Ascending aorta (tissue), 2 donors: ENCODE measurements around the gene MCM9. TPM values are rescaled to one million over a fixed set of nuclear protein-coding genes. Genes with fewer than 3 reads are reported as not detected.

Source experiments
- DNase-seq, 2 donors: peaks; one replicate each; pipeline ENCODE4 v3.0.0-alpha.2; 2019; ENCODE audit warnings: low spot score in 2 of 2
- H3K27ac ChIP-seq, 2 donors: fragments of 200-600 bp; sonication (generic); one replicate each; pipeline ENCODE4 v1.5.1; 2016 to 2017; ENCODE audit warnings: mild to moderate bottlenecking in 1 of 2
- H3K27me3 ChIP-seq: fragments of 200-600 bp; sonication (generic); one replicate; pipeline ENCODE4 v1.5.1; 2017
- H3K36me3 ChIP-seq, 2 donors: fragments of 200-600 bp; sonication (generic); one replicate each; pipeline ENCODE4 v1.5.1; 2016
- H3K4me1 ChIP-seq, 2 donors: fragments of 200-600 bp; sonication (generic); one replicate each; pipeline ENCODE4 v1.5.1; 2016 to 2017; ENCODE audit warnings: mild to moderate bottlenecking in 1 of 2
- H3K4me3 ChIP-seq, 2 donors: fragments of 200-600 bp; sonication (generic); one replicate each; pipeline ENCODE4 v1.5.1; 2016 to 2017; ENCODE audit warnings: mild to moderate bottlenecking in 1 of 2
- H3K9me3 ChIP-seq, 2 donors: fragments of 200-600 bp; sonication (generic); one replicate each; pipeline ENCODE4 v1.5.1; 2016
- CTCF ChIP-seq, 3 experiments: fragments of 200-600 bp in 2 of 3; fragments of 450-650 bp in 1 of 3; sonication (generic) in 2 of 3; IDR thresholded peaks; one replicate each; pipeline ENCODE4 v1.5.1; 2016 to 2019; ENCODE audit warnings: antibody characterized with exemption in 3 of 3, mild to moderate bottlenecking in 1 of 3, moderate library complexity in 1 of 3
- intact Hi-C: fragments of 100-400 bp; cut with DNase I; formaldehyde crosslinking; loops from one replicate; pipeline ENCODE4 v1.15.1; 2023
- total RNA-seq: library from RNA; depleted of rRNA; stranded (reverse); fragments of >200 nt; gene quantifications from one replicate; pipeline ENCODE4 v1.1.0, GENCODE V29; 2016

The MCM9 gene
- total RNA-seq, 1 donor from 2014 or later: 5.5 TPM

GRCh38 chr6:118940770-118941169 lies 5.8 kb upstream of the MCM9 start:
- H3K9me3 ChIP-seq: peaks cover 9 to 21% of the 10 kb centered on the region in 2 donors
- no peak for DNase-seq
- H3K4me1 ChIP-seq: peaks cover 0 to 1% of the 10 kb centered on the region in 2 donors
- TF ChIP-seq CTCF (IDR thresholded peaks at IDR 0.05): no peak
- H3K36me3 ChIP-seq: no peaks in the 10 kb centered on the region
- H3K4me3 ChIP-seq: no peak overlapping the region
- H3K27ac ChIP-seq: no peak overlapping the region
- intact Hi-C loops: no loop called here
- no peaks in the 10 kb centered on the region for H3K27me3 ChIP-seq

GRCh38 chr6:118939683-118940082 lies 4.7 kb upstream of the MCM9 start:
- no peak for DNase-seq
- intact Hi-C loops: loop anchor here (10.0 kb wide), 1 partner anchor 415 kb away; no protein-coding TSS in a partner anchor
- H3K4me3 ChIP-seq: no peak overlapping the region
- no peak overlapping the region for H3K27ac ChIP-seq
- peaks cover 0 to 3% of the 10 kb centered on the region in 2 donors for H3K4me1 ChIP-seq
- peaks cover 3 to 11% of the 10 kb centered on the region in 2 donors for H3K9me3 ChIP-seq
- no peaks in the 10 kb centered on the region for H3K27me3 ChIP-seq
- no peak for TF ChIP-seq CTCF (IDR thresholded peaks at IDR 0.05)
- no peaks in the 10 kb centered on the region for H3K36me3 ChIP-seq

- no peak for TF ChIP-seq CTCF (IDR thresholded peaks at IDR 0.05)
- Histone ChIP-seq H3K9me3 (no peaks in the 10 kb centered on the region), H3K27me3 (no peaks in the 10 kb centered on the region), H3K27ac (peak overlapping the region in 1 of 2 donors; percentile 88), H3K36me3 (no peaks in the 10 kb centered on the region), H3K4me3 (no peak overlapping the region), H3K4me1 (peaks cover 0 to 3% of the 10 kb centered on the region in 2 donors)
- no peak for DNase-seq
- intact Hi-C loops: loop anchor here (2.0 to 10.0 kb wide), 2 partner anchors 143 to 419 kb away; partner anchors contain the start of gene FAM184A
Observed at GRCh38 chr6:118935978-118936703, 1.2 kb upstream of the MCM9 start.

GRCh38 chr6:118935331-118935668 lies 341 bp upstream of the MCM9 start:
- Histone ChIP-seq H3K9me3 (no peaks in the 10 kb centered on the region), H3K4me3 (peak overlapping the region; percentile 75 to 97), H3K27me3 (no peaks in the 10 kb centered on the region), H3K27ac (peak overlapping the region; percentile 88 to 95), H3K36me3 (peaks cover 0 to 5% of the 10 kb centered on the region in 2 donors), H3K4me1 (peaks cover 0 to 3% of the 10 kb centered on the region in 2 donors)
- no peak for TF ChIP-seq CTCF (IDR thresholded peaks at IDR 0.05)
- intact Hi-C loops: loop anchor here (2.0 to 10.0 kb wide), 2 partner anchors 144 to 420 kb away; partner anchors contain the start of gene FAM184A
- DNase-seq: no peak

GRCh38 chr6:118933855-118934460 lies 1.0 kb downstream of the MCM9 start:
- H3K4me3 ChIP-seq: peak overlapping the region; percentile 75 to 97
- H3K4me1 ChIP-seq: peaks cover 0 to 3% of the 10 kb centered on the region in 2 donors
- no peak for TF ChIP-seq CTCF (IDR thresholded peaks at IDR 0.05)
- DNase-seq: no peak
- no peaks in the 10 kb centered on the region for H3K9me3 ChIP-seq
- no peaks in the 10 kb centered on the region for H3K27me3 ChIP-seq
- H3K36me3 ChIP-seq: peaks cover 0 to 7% of the 10 kb centered on the region in 2 donors
- peak overlapping the region in 1 of 2 donors; percentile 95 for H3K27ac ChIP-seq
- intact Hi-C loops: loop anchor here (1.0 to 10.0 kb wide), 3 partner anchors 41 to 421 kb away; partner anchors contain the start of gene FAM184A
